ENCODE results near the gene SLC47A1.

Gene SLC47A1

DNA sequence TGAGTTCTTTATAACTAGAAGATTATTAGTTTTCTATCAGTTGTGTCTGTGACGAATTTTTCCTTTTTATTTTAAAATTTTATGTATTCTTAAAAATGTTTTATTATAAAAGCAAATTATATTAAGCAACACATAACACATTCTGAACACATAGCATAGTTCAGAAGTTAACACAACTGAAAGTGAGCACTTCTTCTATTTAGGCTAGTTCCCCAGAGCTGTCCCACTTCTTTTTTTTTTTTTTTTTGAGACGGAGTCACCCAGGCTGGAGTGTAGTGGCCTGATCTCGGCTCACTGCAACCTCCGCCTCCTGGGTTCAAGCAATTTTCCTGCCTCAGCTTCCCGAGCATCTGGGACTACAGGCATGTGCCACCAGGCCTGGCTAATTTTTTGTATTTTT lies 77.2 kb downstream of the SLC47A1 start:
- DNase-seq, result no peak

GRCh38 chr17:19613979-19614378 lies 80.3 kb downstream of the SLC47A1 start:
- no peak for DNase-seq

DNA sequence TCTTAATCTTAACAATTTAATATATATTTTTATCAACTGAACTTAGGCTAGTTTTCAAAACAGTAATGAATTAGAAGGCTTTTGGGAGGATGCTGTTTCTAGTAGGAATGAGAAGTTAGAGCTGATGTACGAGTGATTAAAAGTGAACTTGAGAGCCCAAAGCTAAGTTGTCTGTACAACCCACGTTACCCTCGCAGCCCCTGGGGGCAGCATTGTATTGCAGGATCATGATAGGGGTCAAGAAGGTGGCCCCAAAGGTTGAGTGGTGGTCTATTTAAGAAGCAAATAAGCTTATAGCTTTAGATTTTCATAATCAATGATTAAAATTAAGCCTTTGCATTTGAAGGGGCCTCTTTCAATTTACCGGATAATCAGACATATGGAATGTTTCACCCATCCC lies 81.2 kb downstream of the SLC47A1 start:
- DNase-seq, result no peak

DNA sequence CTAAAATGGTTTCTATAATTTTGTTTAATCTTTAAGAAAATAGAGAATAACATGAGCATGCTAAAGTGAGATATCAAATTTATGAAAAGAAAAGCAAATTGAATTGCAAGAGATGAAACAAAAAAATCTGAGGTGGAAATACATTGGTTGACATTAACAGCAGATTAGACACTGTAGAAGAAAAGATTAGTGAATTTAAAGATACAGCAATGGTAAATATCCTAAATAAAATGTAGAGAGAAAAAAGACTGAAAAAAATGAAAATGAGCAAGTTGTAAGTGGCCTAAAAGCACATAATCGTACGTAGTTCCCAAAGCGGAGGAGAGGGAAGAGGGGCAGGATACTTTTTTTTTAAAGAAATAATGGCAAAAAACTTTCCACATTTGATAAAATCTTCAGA lies 84.4 kb downstream of the SLC47A1 start:
- no peak for DNase-seq

- no peak for DNase-seq
These were observed 86.2 kb downstream of the SLC47A1 start for GRCh38 chr17:19619705-19620325.

GRCh38 chr17:19621697-19622096 lies 88.0 kb downstream of the SLC47A1 start:
- DNase-seq, result no peak

DNA sequence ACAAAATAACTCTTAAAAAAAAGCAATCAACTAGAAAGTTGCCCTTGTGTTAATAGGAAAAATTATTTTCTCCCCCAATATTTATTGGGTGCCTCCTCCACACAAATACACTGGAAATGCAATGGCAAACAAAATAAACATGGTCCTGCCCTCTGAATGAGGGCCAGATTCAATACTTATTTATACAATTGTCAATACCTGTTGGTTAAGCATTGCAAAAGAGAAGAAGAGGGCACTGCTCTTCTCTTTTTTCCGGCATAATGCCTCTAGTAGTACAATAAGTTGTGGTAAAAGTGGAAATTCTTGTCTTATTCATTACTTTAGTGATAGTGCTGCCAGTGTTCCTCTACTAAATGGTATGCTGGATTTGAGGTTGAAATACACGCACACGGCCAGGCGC lies 92.4 kb downstream of the SLC47A1 start:
- no peak for DNase-seq
